ENCODE measurements around the gene WDR91.

- no peak for TF ChIP-seq CTCF (conservative IDR thresholded peaks at IDR 0.05; ENCODE audit: low read depth, low read length)
- TF ChIP-seq EZH2 (IDR thresholded peaks at IDR 0.05; ENCODE audit: borderline replicate concordance, low read depth, low read length, poor library complexity, severe bottlenecking), result no peak
These were observed 43.3 kb downstream of the WDR91 start for GRCh38 chr7:135168001-135168400.

Data from A673 (cell line).